ENCODE data around the gene KIDINS220.

DNA sequence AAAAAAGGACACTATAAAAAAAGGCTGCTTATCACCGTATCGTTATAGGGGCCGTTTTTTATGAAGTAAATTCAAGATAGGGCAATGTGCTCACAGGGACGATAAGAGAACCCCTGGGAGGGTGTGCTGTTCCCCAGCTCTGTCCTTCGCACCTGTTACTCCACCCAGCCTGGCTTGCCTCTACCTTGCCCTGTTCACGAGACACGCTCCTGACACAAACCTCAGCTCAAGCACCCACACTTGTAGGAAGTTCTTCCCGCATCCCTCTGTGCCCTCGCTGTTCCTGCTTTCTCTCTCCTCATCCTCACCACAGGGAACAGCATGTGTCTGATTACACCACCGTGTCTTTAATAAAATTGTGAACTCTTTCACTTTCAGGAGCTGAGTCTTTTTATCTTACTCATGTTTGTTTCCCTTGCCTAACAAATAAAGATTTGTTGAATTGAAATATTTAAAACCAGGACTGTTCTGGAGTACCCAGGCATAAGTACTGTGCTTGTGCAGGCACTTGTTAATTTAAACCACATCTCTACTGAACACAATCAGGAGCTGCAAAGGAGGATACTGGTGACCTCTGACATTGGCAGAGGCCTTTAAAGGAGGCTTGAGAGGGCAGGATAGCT is 26.0 kb upstream of the KIDINS220 start:
- TF ChIP-seq, protein P1, sequence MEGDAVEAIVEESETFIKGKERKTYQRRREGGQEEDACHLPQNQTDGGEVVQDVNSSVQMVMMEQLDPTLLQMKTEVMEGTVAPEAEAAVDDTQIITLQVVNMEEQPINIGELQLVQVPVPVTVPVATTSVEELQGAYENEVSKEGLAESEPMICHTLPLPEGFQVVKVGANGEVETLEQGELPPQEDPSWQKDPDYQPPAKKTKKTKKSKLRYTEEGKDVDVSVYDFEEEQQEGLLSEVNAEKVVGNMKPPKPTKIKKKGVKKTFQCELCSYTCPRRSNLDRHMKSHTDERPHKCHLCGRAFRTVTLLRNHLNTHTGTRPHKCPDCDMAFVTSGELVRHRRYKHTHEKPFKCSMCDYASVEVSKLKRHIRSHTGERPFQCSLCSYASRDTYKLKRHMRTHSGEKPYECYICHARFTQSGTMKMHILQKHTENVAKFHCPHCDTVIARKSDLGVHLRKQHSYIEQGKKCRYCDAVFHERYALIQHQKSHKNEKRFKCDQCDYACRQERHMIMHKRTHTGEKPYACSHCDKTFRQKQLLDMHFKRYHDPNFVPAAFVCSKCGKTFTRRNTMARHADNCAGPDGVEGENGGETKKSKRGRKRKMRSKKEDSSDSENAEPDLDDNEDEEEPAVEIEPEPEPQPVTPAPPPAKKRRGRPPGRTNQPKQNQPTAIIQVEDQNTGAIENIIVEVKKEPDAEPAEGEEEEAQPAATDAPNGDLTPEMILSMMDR (IDR thresholded peaks at IDR 0.05; ENCODE audit: borderline replicate concordance, extremely low read depth, low read length, poor library complexity, severe bottlenecking) = no peak
- TF ChIP-seq EZH2 (IDR thresholded peaks at IDR 0.05; ENCODE audit: borderline replicate concordance, low read depth, low read length, severe bottlenecking) = no peak
